Left lung (tissue), 10 donors: Measurements from ENCODE around the gene GET4. TPM values are rescaled to one million over a fixed set of nuclear protein-coding genes. Genes with fewer than 3 reads are reported as not detected.

Experiments used
- ATAC-seq: fragments of 200-7000 bp; cut with Tn5 transposase; one replicate; pipeline ENCODE4 v1.9.1; 2020; ENCODE audit warnings: moderate library complexity
- DNase-seq, 4 donors: peaks; one replicate each; pipeline ENCODE4 v3.0.0-alpha.2; 2013 to 2020
- H3K27ac ChIP-seq, 2 donors: fragments of 200-600 bp; sonication (generic) in 1 of 2; one replicate each; pipeline versions ENCODE4 v1.5.0 to v1.8.0; 2020 to 2021
- H3K27me3 ChIP-seq, 2 donors: fragments of 200-600 bp; sonication (generic) in 1 of 2; one replicate each; pipeline versions ENCODE4 v1.5.0 to v1.8.0; 2020 to 2021
- H3K36me3 ChIP-seq, 2 donors: fragments of 200-600 bp; sonication (generic) in 1 of 2; one replicate each; pipeline versions ENCODE4 v1.5.0 to v1.8.0; 2020 to 2021
- H3K4me1 ChIP-seq, 2 donors: fragments of 200-600 bp; one replicate each; pipeline ENCODE4 v1.8.0; 2021
- H3K4me3 ChIP-seq, 2 donors: fragments of 200-600 bp; sonication (generic) in 1 of 2; one replicate each; pipeline versions ENCODE4 v1.5.0 to v1.8.0; 2020 to 2021; ENCODE audit warnings: mild to moderate bottlenecking in 1 of 2
- H3K9me3 ChIP-seq, 2 donors: fragments of 200-600 bp; sonication (generic) in 1 of 2; one replicate each; pipeline versions ENCODE4 v1.5.0 to v1.8.0; 2020 to 2021
- CTCF ChIP-seq, 2 donors: fragments of 200-600 bp; sonication (generic) in 1 of 2; IDR thresholded peaks; one replicate each; pipeline versions ENCODE4 v1.5.0 to v1.8.0; 2021; ENCODE audit warnings: antibody characterized with exemption in 2 of 2
- intact Hi-C, 2 donors: fragments of 100-400 bp; cut with DNase I; formaldehyde crosslinking; loops; one replicate each; pipeline versions ENCODE4 v1.11.2 to v1.14.2; 2022
- polyA plus RNA-seq, 6 donors: library from polyadenylated mRNA; unstranded; fragments of 120-200 nt; gene quantifications; one replicate each; pipeline ENCODE4 v1.2.1, GENCODE V29; 2013; ENCODE audit not compliant: insufficient read length in 6 of 6
- total RNA-seq, 2 donors: library from RNA; stranded (reverse); fragmentation: NEBNext Ultra II Directional; extraction: Animal tissue kit (Norgen Biotek cat#: 25700); gene quantifications; one replicate each; pipeline ENCODE4 v1.2.1, GENCODE V29; 2021
- donor health status: DM: no; HTN: yes; CAD: no.
- donor health status: DM: no; HTN: no; CAD: no.

The GET4 gene
- total and polyA plus RNA-seq, 8 donors, result 25.0 to 39.0 (median 31.1) TPM

DNA sequence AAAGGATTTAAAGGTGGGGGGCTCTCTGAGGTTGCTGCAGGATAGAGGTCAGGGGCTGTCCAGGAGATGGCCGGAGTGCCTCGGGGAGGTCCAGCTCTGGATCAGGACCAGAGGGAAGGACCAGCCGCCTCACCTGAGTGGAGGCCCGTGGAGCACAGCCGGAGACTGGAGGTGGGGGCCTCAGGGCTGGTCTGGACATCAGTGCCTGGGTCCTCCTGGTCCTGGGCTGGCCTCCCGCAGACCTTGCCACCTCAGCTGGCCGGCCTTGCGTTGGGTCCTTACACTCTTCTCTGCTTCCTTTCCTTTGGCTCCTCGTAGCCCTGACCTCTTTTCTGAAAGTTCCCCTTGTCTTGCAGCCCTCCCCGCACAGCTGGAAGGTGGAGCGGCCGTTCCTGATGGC, 42.1 kb upstream of the GET4 start:
- no peak overlapping the region for H3K4me3 ChIP-seq
- peaks cover 12 to 46% of the 10 kb centered on the region in 2 donors for H3K4me1 ChIP-seq
- DNase-seq, result peak in 1 of 4 donors; percentile 65
- H3K9me3 ChIP-seq, result no peaks in the 10 kb centered on the region
- no peak overlapping the region for H3K27ac ChIP-seq
- no peak for TF ChIP-seq CTCF (IDR thresholded peaks at IDR 0.05)
- intact Hi-C loops, result no loop called here
- ATAC-seq, result no peak
- no peaks in the 10 kb centered on the region for H3K27me3 ChIP-seq
- peaks cover 0 to 15% of the 10 kb centered on the region in 2 donors for H3K36me3 ChIP-seq

GRCh38 chr7:835021-835420, 41.3 kb upstream of the GET4 start:
- Histone ChIP-seq H3K4me1 (peaks cover 12 to 39% of the 10 kb centered on the region in 2 donors), H3K27me3 (no peaks in the 10 kb centered on the region), H3K27ac (peak overlapping the region in 1 of 2 donors; percentile 26), H3K4me3 (no peak overlapping the region), H3K36me3 (peaks cover 0 to 22% of the 10 kb centered on the region in 2 donors), H3K9me3 (no peaks in the 10 kb centered on the region)
- intact Hi-C loops, result no loop called here
- peak in 1 of 4 donors; percentile 71 for DNase-seq
- ATAC-seq, result no peak
- TF ChIP-seq CTCF (IDR thresholded peaks at IDR 0.05), result no peak

- Histone ChIP-seq H3K27ac (peak overlapping the region in 1 of 2 donors; percentile 35), H3K27me3 (no peaks in the 10 kb centered on the region), H3K4me1 (peaks cover 9 to 32% of the 10 kb centered on the region in 2 donors), H3K9me3 (no peaks in the 10 kb centered on the region), H3K36me3 (peaks cover 0 to 26% of the 10 kb centered on the region in 2 donors), H3K4me3 (no peak overlapping the region)
- TF ChIP-seq CTCF (IDR thresholded peaks at IDR 0.05), result no peak
- intact Hi-C loops, result no loop called here
- DNase-seq (peak in 1 of 4 donors; percentile 61), ATAC-seq (no peak)
Observed at GRCh38 chr7:835485-836401, 40.6 kb upstream of the GET4 start.

GRCh38 chr7:836429-836828, 39.9 kb upstream of the GET4 start:
- intact Hi-C loops, result no loop called here
- H3K27me3 ChIP-seq, result no peaks in the 10 kb centered on the region
- no peak overlapping the region for H3K4me3 ChIP-seq
- H3K9me3 ChIP-seq, result no peaks in the 10 kb centered on the region
- ATAC-seq (no peak), DNase-seq (peak in 1 of 4 donors; percentile 3)
- peaks cover 0 to 30% of the 10 kb centered on the region in 2 donors for H3K36me3 ChIP-seq
- H3K4me1 ChIP-seq, result peaks cover 2 to 25% of the 10 kb centered on the region in 2 donors
- TF ChIP-seq CTCF (IDR thresholded peaks at IDR 0.05), result peak in 1 of 2 donors; percentile 11
- peak overlapping the region in 1 of 2 donors; percentile 35 for H3K27ac ChIP-seq

GRCh38 chr7:837001-837400, 39.4 kb upstream of the GET4 start:
- DNase-seq (peak in 1 of 4 donors; percentile 49), ATAC-seq (no peak)
- no peak for TF ChIP-seq CTCF (IDR thresholded peaks at IDR 0.05)
- Histone ChIP-seq H3K27me3 (no peaks in the 10 kb centered on the region), H3K36me3 (peaks cover 0 to 36% of the 10 kb centered on the region in 2 donors), H3K27ac (peak overlapping the region in 1 of 2 donors; percentile 35), H3K9me3 (no peaks in the 10 kb centered on the region), H3K4me1 (peaks cover 0 to 19% of the 10 kb centered on the region in 2 donors), H3K4me3 (no peak overlapping the region)
- intact Hi-C loops, result no loop called here
